Skin of body (tissue), 3 donors: ENCODE measurements around the gene RBL1. TPM values are rescaled to one million over a fixed set of nuclear protein-coding genes. Genes with fewer than 3 reads are reported as not detected.

Experiments
- DNase-seq: peaks from one replicate; lab custom pipeline; 2025; lab: John Stamatoyannopoulos, UW
- small RNA-seq: library from RNA; depleted of rRNA; stranded (forward); fragments of <200 nt; gene quantifications from one replicate; pipeline ENCODE3, GENCODE V24; 2014; ENCODE audit warnings: low replicate concordance
- total RNA-seq: library from RNA; depleted of rRNA; stranded (reverse); fragments of >200 nt; gene quantifications from one replicate; pipeline ENCODE4 v1.2.3, GENCODE V29; 2014

Gene RBL1
- total RNA-seq, 1 donor from 2014 or later, result 8.9 TPM

- DNase-seq, result peak; percentile 90
Measured at GRCh38 chr20:36951198-36951978, 144.4 kb downstream of the RBL1 start, which contains the start of gene SAMHD1. SAMHD1 (minus strand) TSS chr20:36951708; CDS start chr20:36951643, 65 bp downstream.

DNA sequence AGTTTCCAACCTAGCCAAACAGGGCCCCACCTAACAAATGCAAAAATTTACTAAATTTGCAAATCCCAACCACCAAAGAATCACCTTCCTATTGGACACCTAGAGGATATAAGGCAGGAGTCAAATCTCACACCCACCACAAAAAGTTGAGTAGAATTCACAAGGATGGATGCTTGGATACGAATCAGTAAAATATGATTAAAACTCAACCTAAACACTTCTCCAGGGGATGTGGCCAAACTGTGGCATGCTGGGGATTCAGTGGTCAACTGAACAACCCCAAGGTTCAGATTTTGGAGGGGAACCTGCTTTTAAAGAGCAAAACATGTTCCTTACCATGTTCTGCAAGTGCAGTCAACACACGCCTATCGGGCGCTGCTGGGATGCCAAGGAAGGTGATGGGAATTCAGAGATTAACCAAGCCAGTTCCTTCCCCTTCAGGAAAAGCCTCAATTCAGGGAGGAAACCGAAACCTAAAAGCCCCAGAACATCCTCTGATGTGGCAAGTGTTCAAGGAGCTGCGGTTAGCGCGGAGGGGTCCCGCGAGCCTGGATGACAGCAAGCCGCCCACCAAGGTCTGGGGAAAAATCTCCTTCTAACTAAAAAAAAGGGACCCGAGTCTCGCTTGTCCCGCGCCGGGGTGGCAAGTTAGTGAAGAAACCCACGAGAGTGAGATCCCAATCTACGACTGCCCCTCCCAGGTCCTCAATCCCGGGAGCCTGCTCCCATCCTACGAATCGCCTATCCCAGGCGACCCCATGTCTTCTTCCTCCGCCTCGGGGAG, 145.2 kb downstream of the RBL1 start:
- DNase-seq, result no peak

Small RNA genes lying within 50 kb of the gene (small RNA-seq; reads per million reads assigned to genes)
- not detected for gene RPS3AP3

Other genes with a start within 250 kb of the RBL1 start
- gene TLDC2, start 219.9 kb downstream of the RBL1 start, total RNA-seq, result 0.59 TPM
- 48.8 TPM for gene SAMHD1, start 144.3 kb downstream of the RBL1 start, total RNA-seq
- 82.3 TPM for gene RPN2, start 83.3 kb upstream of the RBL1 start, total RNA-seq
- gene MROH8, start 83.6 kb upstream of the RBL1 start, total RNA-seq, result 1.7 TPM
- not detected for gene GHRH, start 165.8 kb upstream of the RBL1 start, total RNA-seq
- 17.8 TPM for gene MANBAL, start 193.7 kb upstream of the RBL1 start, total RNA-seq